NOMO-1 treated with dmso at 0.1 percent for 144 hours (cell line): ENCODE results near the gene SRSF6.
"Not testable (repeated sequence)": the region's sequence is repeated elsewhere in the genome, so short reads cannot be mapped to it uniquely, and the experiment has no call there.

Experiments used
- DNase-seq: peaks from one replicate; lab custom pipeline; 2025; ENCODE audit not compliant: unreplicated experiment; lab: John Stamatoyannopoulos, UW

The SRSF6 gene

DNA sequence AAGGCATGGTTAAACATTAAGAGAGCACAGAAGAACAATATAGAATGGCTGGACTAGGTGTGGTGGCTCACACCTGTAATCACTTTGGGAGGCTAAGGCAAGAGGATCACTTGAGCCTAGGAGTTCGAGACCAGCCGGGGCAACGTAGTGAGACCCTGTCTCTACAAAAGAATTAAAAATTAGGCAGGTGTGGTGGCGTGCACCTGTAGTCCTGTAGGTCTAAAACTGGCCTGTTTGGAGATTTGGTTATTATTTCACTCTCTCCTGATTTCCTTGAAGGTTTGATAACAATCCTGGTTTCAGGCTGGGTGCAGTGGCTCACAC lies 15.6 kb downstream of the SRSF6 start:
- no peak for DNase-seq

DNA sequence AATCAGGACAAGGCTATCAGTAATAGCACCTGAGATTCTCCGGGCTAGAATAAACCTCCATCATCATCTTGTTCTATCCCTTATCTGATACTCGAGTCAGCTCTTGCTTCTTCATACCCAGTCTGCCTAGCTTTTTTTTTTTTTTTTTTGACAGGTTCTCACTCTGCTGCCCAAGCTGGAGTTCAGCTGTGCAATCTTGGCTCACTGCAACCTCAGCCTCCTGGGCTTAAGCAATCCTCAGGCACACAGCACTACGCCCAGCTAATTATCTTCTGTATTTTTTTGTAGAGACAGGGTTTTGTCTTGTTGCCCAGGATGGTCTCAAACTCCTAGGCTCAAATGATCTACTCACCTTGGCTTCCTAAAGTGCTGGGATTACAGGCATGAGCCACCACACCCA lies 19.5 kb downstream of the SRSF6 start:
- peak; percentile 68 for DNase-seq

DNA sequence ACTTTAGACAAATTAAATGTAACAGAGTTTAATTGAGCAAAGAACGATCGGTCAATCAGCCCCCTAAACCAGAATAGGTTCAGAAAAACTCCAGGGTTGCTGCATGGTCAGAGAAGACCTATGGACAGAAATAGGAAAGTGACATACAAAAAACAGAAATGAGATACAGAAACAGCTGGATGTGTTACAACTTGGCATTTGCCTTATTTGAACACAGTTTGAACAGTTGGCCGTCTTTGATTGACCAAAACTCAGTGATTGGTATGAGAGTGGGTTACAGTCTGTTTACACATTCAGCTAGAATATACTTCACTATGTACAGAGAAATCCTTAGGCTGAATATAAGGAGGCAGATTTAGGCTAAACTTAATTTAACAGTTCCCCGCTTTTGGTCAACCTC lies 19.9 kb downstream of the SRSF6 start:
- DNase-seq, result no peak

DNA sequence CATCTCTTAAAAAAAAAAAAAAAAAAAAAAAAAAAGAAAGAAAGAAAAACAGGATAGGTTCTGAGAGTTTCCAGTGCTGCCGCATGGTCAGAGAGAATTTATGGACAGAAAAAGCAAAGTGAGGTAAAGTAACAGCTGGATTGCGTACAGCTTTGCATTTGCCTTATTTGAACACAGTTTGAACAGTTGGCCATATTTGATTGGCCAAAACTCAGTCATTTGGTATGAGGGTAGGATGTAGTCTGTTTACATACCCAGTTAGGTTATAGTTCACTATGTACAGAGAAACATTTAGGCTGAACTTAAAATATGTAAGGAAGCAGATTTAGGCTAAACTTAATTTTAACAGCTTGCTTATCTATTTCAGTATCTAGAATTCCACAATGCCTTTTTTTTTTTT lies 32.3 kb downstream of the SRSF6 start:
- DNase-seq, result no peak

GRCh38 chr20:43492101-43492500 lies 34.4 kb downstream of the SRSF6 start:
- DNase-seq, result no peak

DNA sequence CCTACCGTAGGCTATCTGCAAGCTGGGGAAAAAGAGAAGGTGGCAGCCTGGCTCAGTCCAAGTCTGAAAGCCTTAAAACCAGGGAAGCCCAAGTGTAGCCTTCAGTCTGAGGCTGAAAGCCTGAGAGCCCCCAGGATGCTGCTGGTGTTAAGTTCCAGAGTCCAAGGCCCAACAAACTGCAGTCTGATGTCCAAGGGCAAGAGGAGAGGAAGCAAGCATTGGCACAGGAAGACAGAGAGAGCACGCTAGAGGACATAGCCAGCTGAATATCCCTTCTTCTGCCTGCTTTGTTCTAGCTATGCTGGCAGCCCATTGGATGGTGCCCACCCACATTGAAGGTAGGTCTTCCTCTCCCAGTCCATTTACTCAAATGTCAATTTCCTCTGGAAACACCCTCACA lies 37.7 kb downstream of the SRSF6 start:
- DNase-seq, result no peak

- not testable (repeated sequence) for DNase-seq
Observed at GRCh38 chr20:43502021-43502420, 44.3 kb downstream of the SRSF6 start.

DNA sequence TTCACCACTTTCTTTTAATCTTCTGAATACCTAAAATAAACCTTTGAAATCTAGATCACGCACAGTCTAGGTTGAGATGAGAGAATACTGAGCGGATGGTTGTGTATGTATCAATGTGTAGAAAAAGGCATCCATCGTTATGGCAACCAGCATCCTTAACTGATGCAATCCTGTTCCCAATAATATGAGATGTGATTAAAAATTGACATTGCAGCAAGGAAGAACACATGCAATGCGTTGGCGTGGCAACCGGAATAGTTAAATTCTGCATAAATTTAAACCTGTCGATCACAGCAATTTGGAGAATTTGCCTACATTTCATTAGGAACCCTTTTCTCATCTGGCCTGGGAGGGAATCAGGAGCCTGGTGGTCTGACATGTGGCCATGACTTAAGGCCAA lies 48.5 kb downstream of the SRSF6 start:
- DNase-seq, result no peak

GRCh38 chr20:43507150-43508080 lies 49.7 kb downstream of the SRSF6 start, which contains the start of gene L3MBTL1:
Gene L3MBTL1, plus strand, starts transcription at chr20:43507697. Its CDS starts 5,807 bp downstream, at chr20:43513504.
- DNase-seq, result no peak

GRCh38 chr20:43508106-43508505 lies 50.4 kb downstream of the SRSF6 start:
- no peak for DNase-seq

DNA sequence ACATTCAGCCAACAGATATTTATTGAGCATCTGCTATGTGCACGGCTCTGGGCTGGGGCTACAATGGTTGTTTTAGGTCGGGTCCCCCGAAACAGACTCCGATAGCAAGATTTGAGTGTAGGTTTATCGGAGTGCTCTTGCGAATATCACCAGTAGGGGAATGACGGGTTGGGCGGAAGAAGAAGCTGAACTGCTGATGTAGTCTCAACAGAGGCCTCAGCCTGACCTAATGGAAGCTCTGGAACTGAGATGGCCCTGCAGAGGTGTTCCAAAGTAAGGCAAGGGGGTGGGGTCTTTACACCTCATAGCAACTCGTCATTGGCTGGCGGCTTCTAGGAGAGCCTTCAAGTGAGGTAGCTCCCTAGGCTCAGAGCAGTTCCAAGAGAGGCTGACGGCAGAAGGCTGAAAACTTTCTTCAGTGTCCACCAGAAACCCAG lies 50.9 kb downstream of the SRSF6 start:
- DNase-seq, result no peak

DNA sequence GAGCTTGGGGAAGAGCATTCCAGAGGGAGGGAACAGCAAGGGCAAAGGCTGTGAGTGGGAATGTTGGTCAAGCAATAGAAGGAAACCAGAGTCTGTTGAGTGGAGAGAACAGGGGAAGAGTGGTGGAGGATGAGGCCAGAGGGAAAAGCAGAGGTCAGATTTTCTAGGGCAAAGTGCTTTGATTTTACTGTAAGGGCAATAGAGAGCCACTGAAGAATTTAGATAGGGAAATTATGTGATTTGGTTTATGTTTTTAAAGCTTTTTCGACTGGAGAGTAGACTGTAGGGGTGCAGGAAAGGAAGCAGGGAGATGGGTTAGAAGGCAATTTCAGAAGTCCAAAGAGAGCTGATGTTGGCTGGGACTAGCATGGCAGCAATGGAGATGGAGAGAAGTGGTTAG lies 54.2 kb downstream of the SRSF6 start:
- DNase-seq, result no peak

- no peak for DNase-seq
Observed at GRCh38 chr20:43513372-43513930, 55.8 kb downstream of the SRSF6 start.
